Hepatocyte (in vitro differentiated cells): ENCODE measurements around the gene RWDD2A.

Experiments used
- CTCF ChIP-seq: fragments of 200-600 bp; sonication (generic); IDR thresholded peaks from 2 replicates; pipeline ENCODE4 v1.5.1; 2016; ENCODE audit warnings: antibody characterized with exemption, mild to moderate bottlenecking; ENCODE audit not compliant: poor library complexity
- EZH2phosphoT487 ChIP-seq: fragments of 200-600 bp; sonication (generic); IDR thresholded peaks from one replicate; pipeline ENCODE4 v1.6.1; 2018; ENCODE audit warnings: antibody characterized with exemption, mild to moderate bottlenecking, low read depth, moderate library complexity; ENCODE audit not compliant: unreplicated experiment, severe bottlenecking

GRCh38 chr6:83226517-83226916, 33.4 kb downstream of the RWDD2A start:
- TF ChIP-seq CTCF (no peak), EZH2phosphoT487 (no peak)
